Cardiac fibroblast (primary cell): Measurements from ENCODE around the gene NCL.

Experiments used
- DNase-seq, 2 donors: peaks; one replicate each; pipeline versions ENCODE4 v3.0.0 to v3.0.0-alpha.2; 2010; ENCODE audit warnings: low read depth in 2 of 2
- H3K4me3 ChIP-seq, 2 donors: replicated peaks in 1 of 2; 1 replicate in 1 of 2; 2 replicates in 1 of 2; pipeline ENCODE4 v1.5.1; 2011; ENCODE audit warnings: low read depth in 2 of 2, low read length in 2 of 2, mild to moderate bottlenecking in 2 of 2, moderate library complexity in 1 of 2
- TF ChIP-seq, protein P1 (sequence below): IDR thresholded peaks from one replicate; pipeline ENCODE4 v1.5.1; 2011; ENCODE audit warnings: low read depth, mild to moderate bottlenecking, low read length, inconsistent platforms

Gene NCL

DNA sequence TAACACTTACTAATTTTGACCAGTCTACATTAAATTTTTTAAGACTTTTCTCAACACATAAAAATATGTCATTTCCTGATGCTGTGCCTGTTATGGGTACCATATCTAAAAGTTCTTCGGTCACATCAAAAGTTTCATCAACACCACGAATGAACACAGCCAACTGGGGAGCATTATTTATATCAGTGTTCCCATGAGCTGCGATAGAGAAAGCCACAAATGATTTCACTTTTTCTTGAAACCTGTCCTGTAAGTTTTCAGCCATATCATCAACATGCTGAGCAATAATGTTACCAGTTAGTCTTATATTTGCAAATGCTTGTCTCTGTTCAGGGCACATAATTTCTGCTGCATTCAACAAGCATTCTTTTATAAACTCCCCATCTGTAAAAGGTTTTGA, 30.4 kb upstream of the NCL start:
- H3K4me3 ChIP-seq = no peak overlapping the region
- no peak for DNase-seq
- TF ChIP-seq, protein P1, sequence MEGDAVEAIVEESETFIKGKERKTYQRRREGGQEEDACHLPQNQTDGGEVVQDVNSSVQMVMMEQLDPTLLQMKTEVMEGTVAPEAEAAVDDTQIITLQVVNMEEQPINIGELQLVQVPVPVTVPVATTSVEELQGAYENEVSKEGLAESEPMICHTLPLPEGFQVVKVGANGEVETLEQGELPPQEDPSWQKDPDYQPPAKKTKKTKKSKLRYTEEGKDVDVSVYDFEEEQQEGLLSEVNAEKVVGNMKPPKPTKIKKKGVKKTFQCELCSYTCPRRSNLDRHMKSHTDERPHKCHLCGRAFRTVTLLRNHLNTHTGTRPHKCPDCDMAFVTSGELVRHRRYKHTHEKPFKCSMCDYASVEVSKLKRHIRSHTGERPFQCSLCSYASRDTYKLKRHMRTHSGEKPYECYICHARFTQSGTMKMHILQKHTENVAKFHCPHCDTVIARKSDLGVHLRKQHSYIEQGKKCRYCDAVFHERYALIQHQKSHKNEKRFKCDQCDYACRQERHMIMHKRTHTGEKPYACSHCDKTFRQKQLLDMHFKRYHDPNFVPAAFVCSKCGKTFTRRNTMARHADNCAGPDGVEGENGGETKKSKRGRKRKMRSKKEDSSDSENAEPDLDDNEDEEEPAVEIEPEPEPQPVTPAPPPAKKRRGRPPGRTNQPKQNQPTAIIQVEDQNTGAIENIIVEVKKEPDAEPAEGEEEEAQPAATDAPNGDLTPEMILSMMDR = no peak

DNA sequence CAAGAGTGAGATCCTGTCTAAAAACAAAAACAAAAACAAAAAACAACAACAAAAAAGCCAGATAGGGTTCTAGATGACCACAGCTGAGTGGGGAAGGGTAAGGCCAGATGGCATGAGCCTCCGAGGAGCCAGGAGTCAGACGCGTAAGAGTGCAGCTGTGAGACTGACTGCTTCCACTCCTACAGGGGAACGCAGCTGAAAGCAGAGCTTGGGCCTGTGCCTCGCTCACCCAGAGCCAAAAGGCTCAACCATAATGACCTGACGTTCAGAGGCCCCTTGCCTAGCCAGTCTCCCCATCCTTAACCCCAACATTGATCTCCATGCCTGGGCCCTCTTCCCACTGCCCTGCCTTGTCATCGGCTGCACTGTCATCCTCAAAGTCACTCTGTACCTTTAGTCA, 26.5 kb upstream of the NCL start:
- H3K4me3 ChIP-seq = no peak overlapping the region
- TF ChIP-seq, protein P1 = no peak
- no peak for DNase-seq

DNA sequence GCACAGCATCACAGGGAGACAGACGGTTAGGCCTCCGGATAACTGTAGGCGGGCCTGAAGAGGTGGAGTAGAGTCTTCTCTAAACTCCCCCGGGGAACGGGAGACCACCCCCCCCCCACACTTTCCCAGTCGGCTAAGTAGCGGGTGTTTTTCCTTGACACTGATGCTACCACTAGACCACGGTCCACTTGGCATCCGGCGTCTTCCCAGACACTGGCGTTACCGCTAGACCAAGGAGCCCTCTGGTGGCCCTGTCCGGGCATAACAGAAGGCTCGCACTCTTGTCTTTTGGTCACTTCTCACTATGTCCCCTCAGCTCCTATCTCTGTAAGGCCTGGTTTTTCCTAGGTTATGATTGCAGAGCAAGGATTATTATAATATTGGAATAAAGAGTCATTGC, 25.7 kb upstream of the NCL start:
- peak in 1 of 2 donors; percentile 9 for DNase-seq
- H3K4me3 ChIP-seq = no peak overlapping the region
- TF ChIP-seq, protein P1 = peak; percentile 42

DNA sequence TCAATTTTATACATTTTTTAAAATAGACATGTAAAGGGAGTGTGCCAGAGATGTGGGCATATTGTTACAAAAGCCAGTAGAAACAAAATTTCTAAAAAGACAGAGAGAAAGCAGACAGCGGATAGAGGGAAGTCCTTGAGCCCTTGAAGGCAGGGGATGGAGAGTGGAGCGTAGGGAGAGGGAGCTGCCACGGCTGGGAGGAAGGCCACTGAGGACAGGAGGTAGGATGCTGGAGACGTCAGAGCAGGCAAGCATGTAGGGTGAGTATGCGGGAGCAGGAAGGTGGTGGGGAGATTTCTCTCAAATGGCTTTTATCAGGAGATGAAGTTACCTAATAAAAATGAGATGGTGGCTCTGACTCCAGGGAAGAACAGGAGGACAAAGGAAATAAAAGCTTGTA, 24.0 kb upstream of the NCL start:
- no peak overlapping the region for H3K4me3 ChIP-seq
- DNase-seq = no peak
- TF ChIP-seq, protein P1 = no peak

DNA sequence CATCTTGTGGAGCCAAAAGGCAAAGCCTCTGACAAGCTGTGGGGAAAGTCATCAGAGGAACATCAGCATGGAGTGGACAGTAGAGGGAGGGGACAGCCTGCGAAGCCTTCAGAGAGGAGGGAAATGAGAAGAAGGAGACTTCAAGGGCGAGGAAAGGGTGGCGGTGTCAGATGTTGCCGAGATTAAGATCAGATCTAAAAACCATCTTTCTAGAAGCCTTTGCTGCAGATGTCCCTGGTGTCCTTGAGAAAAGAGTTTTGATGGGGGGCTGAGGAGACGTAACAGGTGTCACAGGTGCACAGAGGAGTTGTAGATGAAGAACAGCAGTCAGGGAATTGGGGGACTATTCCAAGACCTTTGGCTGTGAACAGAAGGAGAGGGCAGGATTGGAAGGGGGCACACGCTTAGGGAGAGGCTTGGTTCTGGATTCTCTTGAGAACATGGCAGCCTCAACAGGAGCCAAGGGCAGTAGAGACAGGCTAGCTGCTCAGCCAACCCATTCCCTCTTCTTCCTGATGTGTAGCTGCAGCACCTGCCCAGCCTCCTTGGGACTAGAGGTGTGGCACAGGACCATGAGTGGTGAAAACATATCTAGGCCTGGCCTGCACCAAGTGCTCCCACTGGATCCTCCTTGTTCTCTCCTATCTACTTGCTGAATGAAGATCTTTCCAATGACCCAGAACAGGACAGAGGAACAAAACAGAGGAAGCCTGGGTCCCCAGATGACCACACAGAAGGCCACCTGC, 22.7 kb upstream of the NCL start:
- no peak overlapping the region for H3K4me3 ChIP-seq
- TF ChIP-seq, protein P1 = no peak
- no peak for DNase-seq

DNA sequence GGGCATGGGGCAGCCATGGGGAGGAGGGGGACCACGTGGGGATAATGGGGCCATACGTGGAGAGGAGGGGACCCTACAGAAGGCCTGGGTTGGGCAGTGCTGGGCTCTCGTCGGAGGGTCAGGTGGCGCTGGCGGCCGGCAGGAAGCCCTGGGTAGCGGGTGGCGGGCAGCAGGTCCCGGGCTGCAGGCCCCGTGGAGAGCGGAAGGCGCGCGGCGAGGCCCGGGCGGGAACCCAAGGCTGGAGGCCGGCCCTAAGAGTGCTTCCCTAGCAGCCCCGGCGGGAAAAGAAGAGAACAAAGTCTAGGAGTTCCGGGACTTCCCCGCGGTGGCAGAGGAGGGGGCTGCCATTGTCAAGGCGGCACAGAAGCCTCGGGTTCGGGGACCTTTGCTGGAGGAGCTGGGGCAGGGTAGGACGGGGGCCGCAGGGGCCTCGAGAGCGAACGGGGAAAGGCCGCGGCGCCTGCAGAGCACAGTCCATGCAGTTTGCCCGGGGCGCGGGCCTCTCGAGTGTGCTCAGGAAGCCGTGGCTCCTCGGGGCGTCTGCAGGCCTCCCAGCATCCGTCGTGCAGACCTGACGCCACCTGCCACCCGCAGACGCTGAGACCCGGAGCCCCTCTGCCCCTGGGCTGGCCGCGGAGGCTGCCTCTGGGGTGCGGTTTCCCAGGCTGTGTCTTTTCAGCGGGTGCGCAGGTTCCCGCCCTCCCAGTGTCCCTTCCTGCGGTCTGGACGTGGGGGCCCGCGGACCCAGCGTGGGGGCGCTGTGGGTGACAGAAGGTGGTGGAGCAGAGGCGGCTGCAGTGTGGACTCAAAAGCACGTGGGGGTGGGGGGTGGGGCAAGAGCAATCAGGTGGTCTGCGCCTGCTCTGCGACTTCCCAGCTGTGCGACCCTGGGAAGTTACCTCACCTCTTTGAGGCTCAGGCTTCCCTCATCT, 19.4 kb upstream of the NCL start:
- peak overlapping the region; percentile 41 to 56 for H3K4me3 ChIP-seq
- DNase-seq = peak; percentile 40 to 49
- TF ChIP-seq, protein P1 = no peak
